KBM-7 (cell line): Measurements from ENCODE around the gene LPP.

Experiments
- DNase-seq: peaks from one replicate; pipeline ENCODE4 v3.0.0-alpha.2; 2015
- in situ Hi-C: fragments of 300-500 bp; cut with MboI; formaldehyde crosslinking; loops from 2 replicates; pipeline ENCODE4 v1.14.3; 2020; ENCODE audit warnings: low sequenced_read_pairs, low pct_unique_long_range_greater_than_20kb, mixed read lengths

Gene LPP

DNA sequence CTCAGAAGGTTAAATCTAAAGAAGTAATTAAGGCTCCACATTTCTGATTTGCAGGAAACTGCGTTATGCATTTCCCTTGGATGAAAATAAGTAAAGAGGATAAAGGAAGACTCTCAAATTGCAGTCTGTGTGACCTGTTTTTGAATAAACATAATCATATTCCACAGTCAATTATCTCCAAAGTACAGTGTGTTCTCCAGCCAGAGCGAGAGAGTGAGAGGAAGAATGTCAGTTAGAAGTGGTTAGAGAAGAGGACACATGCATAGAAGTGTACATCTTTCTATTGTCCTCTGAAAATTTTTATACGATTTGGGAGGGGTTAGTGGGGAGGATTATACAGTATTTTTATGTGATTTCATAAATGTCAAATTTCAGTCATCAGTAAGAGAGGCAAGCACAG, 487.1 kb downstream of the LPP start:
- DNase-seq, result no peak
- in situ Hi-C loops, result no loop called here

DNA sequence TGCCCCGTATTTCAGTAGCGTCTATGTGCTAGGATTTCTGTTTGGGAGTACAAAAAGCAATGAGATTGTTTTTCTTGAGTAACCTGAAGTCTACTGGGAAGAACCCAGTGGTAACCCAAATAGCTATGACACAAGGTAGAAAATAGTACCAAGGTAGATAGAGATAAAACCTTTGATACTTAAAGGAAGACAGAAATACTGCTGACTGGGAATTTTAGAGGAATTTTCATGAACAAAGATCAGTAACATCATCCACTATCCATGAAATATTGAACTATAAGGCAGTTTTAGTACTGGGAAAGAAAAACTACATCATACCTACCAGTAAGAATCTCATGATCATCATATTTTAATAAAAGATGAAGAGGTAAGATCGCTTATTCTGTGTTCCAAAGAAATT, 489.8 kb downstream of the LPP start:
- no peak for DNase-seq
- in situ Hi-C loops, result no loop called here

DNA sequence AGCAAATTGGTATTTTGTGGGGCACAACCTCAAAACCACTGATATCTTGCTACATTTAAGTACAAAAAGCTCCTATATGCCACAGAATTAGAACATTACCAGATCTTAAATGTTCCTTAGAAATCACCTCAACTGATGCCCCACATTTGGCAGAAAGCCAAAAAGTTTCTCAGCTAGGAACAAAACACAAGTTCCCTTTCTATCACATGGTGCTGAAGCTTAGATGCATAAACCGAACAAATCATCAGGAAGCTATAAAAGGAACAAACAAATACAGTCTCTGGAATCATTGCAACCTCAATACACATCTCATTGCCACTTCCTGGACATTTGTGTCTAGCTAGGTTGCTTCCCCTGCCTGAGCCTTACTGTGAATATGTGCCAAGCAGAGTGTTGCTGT, 492.6 kb downstream of the LPP start:
- DNase-seq, result peak; percentile 46
- in situ Hi-C loops, result no loop called here

DNA sequence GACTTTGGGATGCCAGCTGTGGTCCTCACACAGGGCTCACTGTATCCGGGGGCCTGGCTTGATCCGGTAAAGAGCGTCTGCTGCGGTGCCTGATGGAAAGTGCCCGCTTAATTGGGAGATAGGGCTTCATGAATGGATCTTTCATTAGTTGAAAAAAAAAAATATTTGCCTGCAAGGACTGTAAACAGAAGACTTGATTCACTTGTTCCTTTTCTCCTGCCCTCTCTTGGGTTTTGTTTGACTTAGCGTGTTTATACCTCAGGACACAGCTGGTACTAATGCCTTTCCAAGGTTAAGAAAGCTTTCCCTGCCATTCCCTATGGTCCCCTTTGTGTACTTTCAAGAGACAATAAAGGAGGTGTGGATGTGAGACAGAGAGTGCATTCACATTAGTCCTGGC, 493.3 kb downstream of the LPP start:
- in situ Hi-C loops, result no loop called here
- no peak for DNase-seq

DNA sequence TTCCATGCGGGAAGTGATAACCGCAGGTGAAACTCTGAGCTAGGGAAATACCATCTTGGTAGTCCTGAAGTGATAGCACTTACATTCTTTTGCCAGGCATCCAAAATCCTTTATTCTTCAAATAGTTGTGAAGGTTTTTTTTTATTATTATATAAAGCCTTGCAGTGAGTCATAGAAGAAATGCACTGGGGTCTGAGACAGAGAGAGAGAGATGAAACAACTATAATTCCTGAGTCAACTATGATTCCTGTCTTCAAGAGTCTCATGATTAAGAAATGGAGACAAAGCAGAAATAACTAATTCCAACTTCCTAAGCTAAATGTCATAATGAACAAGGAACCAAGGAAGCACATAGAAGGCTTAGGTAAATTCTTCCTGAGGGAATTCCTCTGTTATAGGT, 495.6 kb downstream of the LPP start:
- in situ Hi-C loops, result no loop called here
- DNase-seq, result no peak

DNA sequence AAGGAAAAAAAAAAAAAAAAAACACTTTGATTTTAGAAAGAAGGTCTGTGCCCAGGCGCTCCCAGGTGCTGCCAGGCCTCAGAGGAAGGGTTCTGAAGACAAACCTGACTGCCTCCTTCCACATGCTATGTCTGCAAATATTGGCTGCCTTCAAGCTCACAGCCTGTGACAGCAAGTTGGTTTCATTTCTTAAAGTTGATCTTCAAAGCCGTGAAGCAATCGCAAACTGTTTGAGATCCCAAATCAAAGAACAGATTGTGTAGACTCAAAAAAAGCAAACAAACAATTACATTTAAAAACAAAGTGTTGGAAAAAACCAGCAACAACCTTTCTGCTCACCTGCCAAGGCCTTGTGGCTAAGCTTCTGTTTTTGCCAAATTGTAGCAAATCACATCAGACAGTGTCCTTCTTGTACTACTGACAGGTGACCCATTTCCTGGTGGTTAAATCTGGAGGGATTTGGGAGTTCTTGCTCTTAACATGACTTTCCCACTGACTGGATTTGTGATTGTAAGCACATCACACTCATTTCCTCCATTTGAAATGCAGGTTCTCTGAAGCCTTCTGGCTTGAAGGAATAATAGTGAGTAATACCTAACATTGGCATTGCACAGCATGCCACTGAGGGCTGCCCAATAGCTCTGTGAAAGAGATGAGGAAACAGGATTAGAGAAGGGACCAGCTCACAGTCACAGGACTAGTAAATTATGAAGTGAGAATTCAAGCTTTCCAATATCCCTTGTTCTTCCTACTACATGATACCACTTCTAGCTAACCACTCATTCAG, 502.4 kb downstream of the LPP start:
- in situ Hi-C loops, result no loop called here
- no peak for DNase-seq

DNA sequence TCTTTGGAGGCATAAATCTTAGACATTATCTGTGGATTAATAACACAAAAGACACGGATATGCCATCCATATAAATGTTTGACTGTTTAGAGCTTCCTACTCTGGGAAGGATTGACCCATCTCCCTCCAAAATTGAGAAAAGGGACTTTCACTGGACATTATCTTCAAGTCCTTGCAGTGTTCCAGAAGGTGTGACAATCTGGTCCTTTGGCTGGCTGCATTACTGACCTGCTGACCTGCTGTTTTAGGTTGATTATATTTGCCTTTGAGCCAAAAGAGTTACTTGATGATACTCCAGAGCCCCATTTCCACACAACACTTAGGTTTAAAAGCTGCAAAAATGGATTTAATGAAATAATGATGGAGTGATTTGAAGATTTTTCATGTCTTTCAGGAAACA, 504.6 kb downstream of the LPP start:
- no peak for DNase-seq
- in situ Hi-C loops, result no loop called here

DNA sequence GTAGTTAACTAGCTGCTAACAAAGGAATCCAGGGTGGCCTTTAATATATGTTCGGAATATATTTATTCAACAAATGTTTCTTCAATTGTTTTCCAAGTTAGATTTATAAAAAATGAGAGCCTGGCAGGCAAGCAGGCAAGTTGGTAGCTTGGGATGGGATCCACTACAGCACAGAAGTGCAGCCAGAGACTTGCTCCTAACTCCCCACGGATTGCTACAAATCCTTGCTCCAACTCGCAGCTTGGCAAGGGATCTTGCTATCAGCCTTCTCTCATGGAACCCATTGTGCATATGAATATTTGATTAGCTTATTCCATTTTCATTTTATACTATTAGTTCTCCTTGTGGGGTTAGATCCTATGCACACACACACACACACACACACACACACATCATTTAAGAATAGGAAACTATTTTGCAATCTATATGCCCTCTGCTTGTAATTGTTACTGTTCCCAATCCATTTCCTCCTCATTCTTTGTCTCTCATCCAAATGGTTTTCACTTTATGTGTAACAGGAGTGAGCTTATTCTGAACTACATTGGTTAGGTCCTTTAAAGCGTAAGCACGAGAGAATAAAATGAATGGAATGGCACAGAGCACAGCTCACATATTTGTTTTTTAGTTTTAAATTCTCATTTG, 505.6 kb downstream of the LPP start:
- in situ Hi-C loops, result no loop called here

DNA sequence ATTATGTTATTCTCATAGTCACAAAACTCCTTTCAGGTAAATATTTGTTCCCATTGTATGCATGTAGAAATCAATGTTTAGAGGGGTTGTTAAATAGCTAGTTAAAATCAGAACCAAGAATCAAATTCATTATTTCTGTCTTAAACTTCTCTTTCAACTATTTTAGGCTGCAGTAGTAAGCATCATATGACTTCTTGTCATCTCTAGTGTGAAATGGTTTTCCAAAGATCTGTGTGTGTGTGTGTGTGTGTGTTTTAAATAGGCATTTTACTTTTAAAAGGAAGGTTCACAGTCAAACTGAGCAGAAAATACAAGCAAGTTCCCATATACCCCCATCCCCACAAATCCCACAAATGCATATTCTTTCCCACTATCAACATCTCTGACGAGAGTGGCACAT, 506.5 kb downstream of the LPP start:
- DNase-seq, result no peak
- in situ Hi-C loops, result no loop called here

More for the DNA sequence above, 505.6 kb downstream of the LPP start:
- DNase-seq, result no peak

DNA sequence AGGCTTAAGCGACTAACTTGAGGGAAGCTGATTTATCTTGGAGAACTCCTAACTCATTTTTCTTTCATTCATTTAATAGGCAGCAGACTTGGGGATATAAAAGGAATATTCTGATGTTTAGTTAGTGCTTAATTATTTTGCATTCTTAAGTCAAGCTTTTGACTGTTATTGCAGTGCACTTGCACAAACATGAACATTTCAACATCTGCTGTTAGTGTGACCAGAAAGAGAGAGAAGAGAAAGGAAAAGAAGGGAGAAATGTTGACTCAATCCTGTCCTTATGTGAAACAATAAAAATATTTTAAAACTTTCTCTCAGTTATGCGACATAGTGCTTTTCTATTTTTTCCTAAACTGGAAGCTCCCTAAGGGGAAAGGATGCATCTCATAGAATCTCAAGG, 507.8 kb downstream of the LPP start:
- in situ Hi-C loops, result no loop called here
- DNase-seq, result no peak

DNA sequence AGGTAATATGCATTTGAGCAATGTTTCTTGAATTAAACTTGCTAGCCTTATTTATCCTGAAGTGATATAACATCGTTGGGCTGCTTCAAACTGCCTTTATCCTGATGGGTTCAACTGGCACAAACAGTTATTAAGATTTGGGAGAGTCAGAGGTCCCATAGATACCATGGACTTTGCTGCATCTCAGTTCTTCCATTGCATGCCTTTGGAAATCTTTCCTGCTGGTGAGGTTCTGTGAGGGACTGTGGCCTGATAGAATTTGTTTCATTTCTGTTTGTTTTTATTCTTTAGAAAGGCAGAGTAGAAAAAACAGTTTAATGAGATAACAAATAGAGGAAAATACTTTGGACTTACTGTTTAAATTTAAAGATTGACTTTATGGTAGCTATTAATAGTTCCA, 508.3 kb downstream of the LPP start:
- in situ Hi-C loops, result no loop called here
- no peak for DNase-seq

DNA sequence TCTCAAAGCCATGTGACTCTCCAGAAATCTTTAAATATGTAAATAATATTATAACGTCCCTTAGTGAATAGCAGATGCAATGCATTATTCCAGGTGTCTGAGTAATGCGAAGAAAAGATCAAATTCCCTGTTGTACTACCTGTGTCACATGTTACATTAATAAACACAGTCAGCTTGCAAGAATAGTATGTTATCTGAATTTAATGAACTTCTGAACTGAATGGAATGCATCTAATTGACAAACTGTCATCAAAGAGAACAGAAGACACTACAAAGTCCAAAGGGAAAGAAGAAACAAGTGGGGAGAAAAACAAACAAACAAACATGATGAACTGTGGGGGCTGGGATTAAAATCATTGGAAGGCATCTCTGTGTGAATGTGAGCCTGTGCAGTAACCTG, 508.8 kb downstream of the LPP start:
- in situ Hi-C loops, result no loop called here
- no peak for DNase-seq

DNA sequence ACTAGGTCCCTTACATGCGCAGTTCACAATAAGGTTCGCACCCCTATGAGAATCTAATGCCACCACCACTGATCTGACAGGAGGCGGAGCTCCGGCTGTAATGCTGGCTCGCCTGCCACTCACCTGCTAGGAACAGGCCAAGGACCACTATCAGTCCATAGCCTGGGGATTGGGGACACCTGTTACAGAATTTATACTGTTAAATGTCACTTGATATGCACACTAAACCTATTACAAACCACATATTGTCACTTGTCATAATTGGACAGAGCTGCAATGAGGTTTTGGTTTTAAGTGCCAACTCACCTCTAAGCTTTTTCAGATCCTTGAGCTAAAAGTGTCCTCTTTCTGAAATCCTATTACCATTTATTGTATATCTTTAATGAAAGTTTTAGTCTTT, 509.9 kb downstream of the LPP start:
- DNase-seq, result no peak
- in situ Hi-C loops, result no loop called here

DNA sequence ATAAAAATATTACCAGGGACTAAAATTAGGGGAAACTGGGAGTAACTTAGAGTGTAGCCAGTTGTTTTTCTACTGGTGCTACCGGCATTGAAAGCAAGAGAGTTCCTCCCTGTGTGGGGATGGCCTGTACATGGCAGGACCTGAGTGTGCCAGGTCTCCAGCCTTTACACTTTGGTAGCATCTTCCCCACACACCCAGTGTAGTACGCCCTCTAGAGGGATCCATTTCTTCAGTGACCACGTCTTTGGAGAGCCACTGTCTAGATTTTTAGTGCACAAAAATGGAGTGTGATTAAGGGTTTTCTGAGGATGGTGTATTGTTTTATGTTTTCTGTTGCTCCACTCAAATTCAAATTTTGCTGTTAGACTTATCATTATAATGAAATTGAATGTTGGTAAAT, 510.8 kb downstream of the LPP start:
- in situ Hi-C loops, result no loop called here
- peak; percentile 32 for DNase-seq

DNA sequence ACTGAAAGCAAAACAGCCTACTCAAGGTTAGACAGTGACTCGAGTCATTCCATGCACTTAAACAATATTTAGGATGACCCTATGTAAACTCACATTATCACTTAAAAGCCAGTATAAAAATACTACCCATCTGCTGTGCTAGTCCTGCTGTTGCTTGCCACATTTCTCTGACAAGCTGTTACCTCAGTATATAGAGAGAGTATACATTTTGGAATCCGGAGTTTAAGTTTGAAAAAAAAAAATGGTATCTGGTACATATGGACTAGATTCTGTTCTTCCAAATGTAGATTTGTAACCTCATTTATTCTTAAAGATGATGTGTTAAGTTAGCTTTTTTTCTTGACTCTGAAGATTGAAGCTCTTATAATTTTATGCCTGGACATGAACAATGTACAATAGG, 514.0 kb downstream of the LPP start:
- no peak for DNase-seq
- in situ Hi-C loops, result no loop called here

DNA sequence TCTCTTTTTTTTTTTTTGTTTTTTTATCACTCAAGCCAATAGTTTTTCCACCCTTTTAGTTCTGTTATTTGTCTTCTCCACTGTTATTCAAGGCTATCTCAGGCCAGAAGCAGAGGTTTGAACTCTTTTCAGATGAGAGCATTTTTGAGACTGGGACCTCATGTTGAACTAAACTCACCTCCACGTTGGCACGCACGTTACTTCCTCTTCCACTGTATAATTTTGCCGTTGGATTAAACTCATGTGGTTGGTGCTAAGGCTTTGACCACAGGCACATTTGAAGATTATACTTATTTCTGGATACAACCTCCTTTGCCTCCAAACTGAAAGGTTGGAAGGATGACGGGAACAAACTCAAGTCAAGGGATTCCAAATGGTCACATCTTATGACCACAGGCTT, 516.5 kb downstream of the LPP start:
- in situ Hi-C loops, result no loop called here
- DNase-seq, result peak; percentile 79

DNA sequence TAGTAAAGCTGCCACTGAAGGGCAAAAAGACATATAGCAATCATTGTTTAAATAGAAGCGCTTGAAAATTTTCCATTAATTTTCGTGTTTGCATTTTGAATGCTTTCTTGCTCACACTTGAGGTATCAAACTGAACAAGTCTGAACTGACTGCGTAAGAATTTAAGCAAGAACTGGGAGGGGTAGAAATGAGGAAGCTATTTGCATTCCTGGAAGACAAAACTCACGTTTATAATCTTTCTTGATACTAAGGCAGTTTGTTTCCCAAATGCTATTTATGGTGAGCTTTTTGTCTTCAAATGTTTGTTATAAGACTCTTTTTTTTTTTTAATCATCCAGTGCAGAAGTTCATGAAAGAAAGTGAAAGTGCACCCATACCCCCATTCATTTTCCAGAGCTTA, 518.0 kb downstream of the LPP start:
- in situ Hi-C loops, result no loop called here
- DNase-seq, result peak; percentile 43

DNA sequence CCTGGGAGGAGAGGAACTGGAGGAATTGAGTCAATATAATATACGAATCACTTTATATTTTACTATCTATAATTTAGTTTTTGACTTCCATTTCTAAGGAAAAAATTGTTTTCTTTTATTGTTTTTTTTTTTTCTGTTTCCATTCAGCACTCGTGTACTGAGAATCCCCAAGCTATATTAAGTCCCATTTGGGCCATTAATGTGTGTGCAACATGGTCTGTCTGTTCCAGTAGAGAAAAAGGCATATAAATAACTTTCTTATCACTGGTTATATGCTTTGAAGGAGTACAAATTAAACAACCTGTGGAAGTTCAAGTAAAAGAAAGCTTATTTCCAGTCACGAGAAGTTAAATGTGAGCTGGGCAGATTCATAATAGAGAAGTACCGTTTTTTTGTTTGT, 518.9 kb downstream of the LPP start:
- in situ Hi-C loops, result no loop called here
- no peak for DNase-seq

DNA sequence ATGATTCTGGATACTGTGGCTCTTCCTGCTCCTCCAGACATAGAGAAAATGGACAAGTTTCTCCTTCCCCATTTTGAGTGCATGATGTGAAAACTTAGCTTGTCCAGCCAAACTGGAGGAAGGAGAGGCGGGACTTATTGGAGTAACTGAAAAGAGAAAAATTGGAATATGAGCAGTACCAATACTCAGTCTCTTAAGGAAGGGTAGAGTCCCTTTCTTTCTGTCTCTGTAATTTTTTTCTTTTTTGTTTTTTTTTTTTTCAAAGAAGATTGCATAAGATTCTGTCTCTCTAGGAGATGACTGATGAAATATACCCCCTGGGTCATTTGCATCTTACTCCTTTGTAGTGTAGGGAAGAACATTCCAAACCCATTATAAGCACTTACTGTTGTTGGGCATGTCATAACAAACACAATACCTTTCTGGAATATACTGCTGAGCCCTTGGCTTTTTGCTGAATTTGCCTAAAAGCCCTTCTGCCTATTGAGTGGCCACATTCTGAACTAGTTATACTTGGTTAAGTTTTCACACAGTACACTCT, 519.8 kb downstream of the LPP start:
- in situ Hi-C loops, result no loop called here
- DNase-seq, result peak; percentile 38

DNA sequence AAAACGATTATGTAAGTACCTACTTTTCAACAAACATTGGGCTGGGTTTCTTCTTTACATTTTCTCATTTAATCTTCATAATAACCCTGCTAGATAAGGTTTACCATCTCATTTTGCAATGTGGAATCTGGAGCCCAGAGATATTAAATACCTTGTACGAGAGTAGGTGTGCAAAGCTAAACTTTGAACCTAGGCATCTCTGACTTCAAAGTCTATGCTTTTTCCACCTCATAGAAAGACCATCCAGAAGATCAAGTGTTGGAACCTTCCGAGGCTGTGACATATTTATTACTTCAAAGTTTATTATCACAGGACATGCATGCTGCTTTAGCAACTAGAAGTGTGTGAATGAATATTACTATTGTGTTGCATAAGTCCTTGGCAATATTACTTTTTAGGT, 520.6 kb downstream of the LPP start:
- in situ Hi-C loops, result no loop called here
- DNase-seq, result no peak

DNA sequence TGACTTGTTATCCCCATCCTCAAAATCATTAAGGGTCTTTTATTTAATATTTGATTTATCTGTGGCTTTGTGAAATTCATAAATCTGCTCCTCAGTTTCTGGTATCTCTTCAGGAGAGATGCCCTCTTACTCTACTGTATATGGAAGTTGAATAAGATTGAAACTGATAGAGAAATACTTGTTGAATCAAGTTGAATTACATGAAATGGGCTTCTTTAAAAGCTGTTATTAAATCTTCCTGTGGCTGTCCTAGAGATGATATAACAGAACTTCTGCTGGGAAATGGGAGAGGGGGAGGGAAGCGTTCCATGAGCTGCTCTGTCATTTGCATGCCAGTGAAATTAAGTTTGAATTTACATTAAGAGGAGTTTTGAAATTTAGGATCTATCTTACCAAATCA, 523.4 kb downstream of the LPP start:
- in situ Hi-C loops, result no loop called here
- no peak for DNase-seq
